ENCODE measurements around the gene CELSR3.

Gene CELSR3

DNA sequence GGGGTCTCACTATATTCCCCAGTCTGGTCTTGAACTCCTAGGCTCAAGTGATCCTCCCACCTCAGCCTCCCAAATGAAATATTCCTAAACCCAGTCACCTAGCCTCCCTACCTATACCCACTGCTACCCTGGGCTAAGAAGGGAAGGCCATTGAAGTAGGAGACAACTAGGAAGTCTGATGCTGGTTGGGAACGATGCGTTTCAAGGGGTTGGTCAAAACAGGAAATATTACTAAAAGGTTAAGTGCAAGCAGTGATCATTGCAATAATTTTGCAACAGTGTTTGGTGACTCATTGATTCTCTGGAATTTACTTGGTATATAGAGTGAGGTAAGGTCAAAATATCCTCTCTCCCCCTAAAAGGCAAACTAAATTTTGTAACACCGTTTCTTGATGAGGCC is 48.6 kb downstream of the CELSR3 start:
- DNase-seq (ENCODE audit: low read depth, low spot score) = peak; percentile 33
- H3K4me3 ChIP-seq (ENCODE audit: low read depth, low read length) = no peak overlapping the region
- CTCF ChIA-PET = interaction anchor here (0.9 to 2.5 kb wide), 4 partner anchors 9 to 57 kb away, joined by 3 to 14 read pairs (median 4); partner anchors contain the start of gene SLC26A6
- no peak for TF ChIP-seq CTCF (IDR thresholded peaks at IDR 0.05; ENCODE audit: insufficient read depth, low read length, missing control alignments)
- POLR2A ChIA-PET = no interaction called here

DNA sequence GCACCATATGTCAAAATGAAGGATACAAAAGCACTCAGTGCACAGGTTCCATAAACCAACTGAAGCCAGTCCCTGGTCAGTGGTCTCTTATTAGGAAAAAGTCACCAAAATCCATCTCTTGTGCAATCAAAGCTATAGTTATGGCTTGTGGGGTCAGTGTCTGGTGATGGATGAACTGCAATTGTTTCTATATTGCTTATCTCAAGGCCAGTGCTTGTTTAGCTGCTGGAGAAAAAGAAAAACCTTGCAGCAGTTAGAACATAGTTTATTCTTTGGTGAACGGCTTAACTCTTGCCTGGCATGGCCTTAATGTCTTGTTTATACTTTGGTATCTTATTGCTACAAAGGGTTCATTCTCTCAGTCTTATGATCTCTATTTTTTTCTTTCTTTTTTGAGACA is 50.4 kb downstream of the CELSR3 start:
- no peak for TF ChIP-seq CTCF (IDR thresholded peaks at IDR 0.05; ENCODE audit: insufficient read depth, low read length, missing control alignments)
- CTCF ChIA-PET = interaction anchor here (0.7 to 4.0 kb wide), 7 partner anchors 10 to 312 kb away, joined by 3 to 18 read pairs (median 11); partner anchors contain the start of genes PFKFB4 and SLC26A6
- POLR2A ChIA-PET = no interaction called here
- H3K4me3 ChIP-seq (ENCODE audit: low read depth, low read length) = no peak overlapping the region
- DNase-seq (ENCODE audit: low read depth, low spot score) = no peak

DNA sequence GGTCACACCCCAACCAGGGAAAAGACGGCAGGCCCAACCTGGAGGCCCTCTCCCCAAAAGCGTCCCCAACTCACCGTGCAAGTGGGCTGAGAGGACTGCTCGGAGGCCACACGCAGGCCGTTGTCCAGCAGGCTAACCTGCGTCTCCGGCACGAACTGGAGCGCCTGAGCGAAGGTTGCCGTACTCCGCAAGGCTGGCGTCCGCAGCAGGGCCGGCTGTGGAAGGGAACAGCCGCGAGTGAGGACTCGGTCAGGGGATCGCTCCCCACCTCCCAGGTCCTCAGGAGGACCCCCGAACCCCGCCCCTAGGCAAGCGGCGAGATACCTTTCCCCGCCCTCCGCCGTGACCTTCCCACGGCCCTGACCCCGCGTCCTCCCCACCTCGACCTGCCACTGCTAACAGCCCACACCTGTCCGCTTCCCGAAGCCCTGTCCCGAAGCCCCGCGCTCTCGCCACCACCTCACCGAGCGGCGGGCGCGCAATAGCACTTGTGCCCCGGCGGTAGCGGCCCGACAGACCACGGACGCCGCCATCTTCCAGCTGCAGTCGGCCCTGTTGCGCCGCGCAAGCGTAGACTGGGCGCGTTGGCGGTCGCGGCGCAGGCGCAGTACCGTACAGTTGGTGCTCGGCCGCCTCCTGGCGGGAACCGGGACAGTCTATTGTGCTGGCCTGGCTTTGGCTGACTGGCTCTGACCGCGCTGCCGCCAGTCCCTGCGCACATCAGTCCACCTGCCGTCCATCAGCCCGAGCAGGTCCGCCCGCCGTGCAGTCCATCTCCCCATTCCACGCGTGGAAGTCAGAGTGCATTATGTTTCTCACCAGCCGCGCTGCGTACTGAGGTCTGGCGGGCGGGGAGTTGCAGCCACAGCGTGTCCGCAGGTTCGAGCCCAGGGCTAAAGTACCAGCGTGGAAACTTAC is 53.3 kb downstream of the CELSR3 start, which contains the start of gene UQCRC1:
UQCRC1 (minus strand) TSS at position 559 of the 918 bp plus-strand sequence; CDS start at position 533, 26 bp downstream.
- CTCF ChIA-PET = interaction anchor here (1.0 to 4.0 kb wide), 6 partner anchors 7 to 209 kb away, joined by 3 to 16 read pairs (median 4); no protein-coding TSS in a partner anchor
- POLR2A ChIA-PET = no interaction called here
- TF ChIP-seq CTCF (IDR thresholded peaks at IDR 0.05; ENCODE audit: insufficient read depth, low read length, missing control alignments) = peak; percentile 93

GRCh38 chr3:48607519-48607918 is 55.2 kb downstream of the CELSR3 start:
- ChIA-PET POLR2A (no interaction called here), CTCF (interaction anchor here (0.9 to 1.2 kb wide), 3 partner anchors 50 to 58 kb away, joined by 3 read pairs; no protein-coding TSS in a partner anchor)
- no peak for TF ChIP-seq CTCF (IDR thresholded peaks at IDR 0.05; ENCODE audit: insufficient read depth, low read length, missing control alignments)
- H3K4me3 ChIP-seq (ENCODE audit: low read depth, low read length) = no peak overlapping the region
- no peak for DNase-seq (ENCODE audit: low read depth, low spot score)

More for the DNA sequence above, 53.3 kb downstream of the CELSR3 start, which contains the start of gene UQCRC1:
- DNase-seq (ENCODE audit: low read depth, low spot score) = no peak
- peak within 1 kb of the TSS; percentile 99 for H3K4me3 ChIP-seq (ENCODE audit: low read depth, low read length)

GRCh38 chr3:48601622-48601994 is 61.1 kb downstream of the CELSR3 start:
- no peak for DNase-seq (ENCODE audit: low read depth, low spot score)
- ChIA-PET POLR2A (interaction anchor here (0.8 kb wide), 1 partner anchor 34 kb away, joined by 3 read pairs; the partner anchor contains the start of gene SLC26A6), CTCF (interaction anchor here (0.8 to 1.8 kb wide), 3 partner anchors 10 to 44 kb away, joined by 3 to 11 read pairs (median 4); no protein-coding TSS in a partner anchor)
- no peak for TF ChIP-seq CTCF (IDR thresholded peaks at IDR 0.05; ENCODE audit: insufficient read depth, low read length, missing control alignments)
- no peak overlapping the region for H3K4me3 ChIP-seq (ENCODE audit: low read depth, low read length)

All from AG04449 (cell line).